Measurements from ENCODE around the gene RIMBP2. TPM values are rescaled to one million over a fixed set of nuclear protein-coding genes. Genes with fewer than 3 reads are reported as not detected.
"Not testable (repeated sequence)": the region's sequence is repeated elsewhere in the genome, so short reads cannot be mapped to it uniquely, and the experiment has no call there.

RIMBP2 gene
- total RNA-seq, 2 donors from 2014 or later: 0.14 TPM; not detected in 1

DNA sequence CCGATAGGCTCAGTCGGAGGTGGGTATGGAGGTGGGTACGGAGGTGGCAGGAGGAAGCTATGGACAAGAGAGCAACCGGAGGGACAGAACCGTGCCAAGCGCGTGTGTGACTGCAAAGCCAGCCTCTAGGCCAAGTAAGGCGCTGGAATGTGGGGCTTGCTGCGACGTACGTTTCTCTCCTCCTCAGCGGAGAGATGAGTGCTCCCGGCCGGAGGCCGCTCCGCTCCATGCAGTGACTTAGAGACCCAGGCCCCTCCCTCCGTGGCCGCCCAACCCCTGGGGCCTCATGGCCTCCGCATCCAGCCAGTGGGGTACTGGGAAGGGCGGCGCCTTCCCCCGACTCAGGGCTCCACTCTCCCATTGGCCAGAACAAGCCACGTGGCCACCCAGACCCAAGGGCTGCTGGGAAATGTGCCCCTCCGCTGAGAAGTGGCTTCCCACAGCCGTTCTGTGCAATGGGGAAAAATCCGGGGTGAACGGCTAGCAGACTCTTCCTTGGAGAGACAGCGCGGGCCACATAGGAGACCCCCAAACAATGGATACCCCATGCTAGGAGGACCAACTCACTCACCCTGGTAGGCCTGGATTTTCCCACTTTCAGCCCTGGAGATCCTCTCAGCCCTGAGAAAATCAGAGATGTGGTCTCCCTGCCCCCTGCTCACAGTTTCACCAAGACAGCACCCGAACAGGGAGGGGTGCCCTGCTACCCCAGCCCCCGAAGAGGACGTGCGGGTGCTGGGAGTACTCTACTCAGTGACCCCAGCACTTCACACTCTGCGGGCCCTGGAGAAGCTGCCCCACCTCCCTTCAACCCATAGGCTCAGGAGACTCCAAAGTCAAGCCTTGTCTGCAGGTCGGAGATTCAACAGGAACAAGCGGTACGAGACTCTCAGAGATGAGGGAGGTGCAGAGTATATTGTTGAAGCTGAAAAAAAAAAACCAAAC, 66.7 kb downstream of the RIMBP2 start:
- no peak for DNase-seq
- no peaks in the 10 kb centered on the region for H3K27me3 Mint-ChIP-seq (ENCODE audit: low read depth)
- H3K4me1 Mint-ChIP-seq (ENCODE audit: low read depth): no peaks in the 10 kb centered on the region
- ATAC-seq (replicated peaks in 1 of 2): no peak
- no peak overlapping the region for H3K27ac Mint-ChIP-seq
- H3K4me3 Mint-ChIP-seq: no peak overlapping the region
- no peaks in the 10 kb centered on the region for H3K36me3 Mint-ChIP-seq (ENCODE audit: insufficient read depth in 2 of 2)
- H3K9me3 Mint-ChIP-seq: peaks cover 0 to 4% of the 10 kb centered on the region in 2 donors

DNA sequence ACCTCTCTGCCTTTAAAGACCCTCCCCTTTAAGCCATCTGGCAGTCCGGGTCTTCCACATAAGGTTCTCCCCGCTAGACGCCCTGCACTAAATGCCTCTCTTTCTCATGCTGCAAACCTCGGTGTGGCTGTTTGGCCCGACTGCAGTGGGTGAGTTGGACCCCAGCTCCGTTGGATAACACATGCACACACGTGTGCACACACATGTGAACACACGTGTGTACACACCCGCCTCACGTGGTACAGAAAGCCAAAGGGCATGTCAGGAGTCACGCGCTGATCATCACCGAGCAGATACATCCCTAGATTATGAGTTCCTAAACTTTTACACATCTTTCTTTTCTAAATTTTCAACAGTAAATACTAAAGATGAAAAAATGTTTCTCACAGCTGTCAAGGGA, 68.3 kb downstream of the RIMBP2 start:
- DNase-seq (no peak), ATAC-seq (replicated peaks in 1 of 2) (no peak)
- Mint-ChIP-seq H3K36me3 (ENCODE audit: insufficient read depth in 2 of 2) (no peaks in the 10 kb centered on the region), H3K9me3 (no peaks in the 10 kb centered on the region), H3K4me1 (ENCODE audit: low read depth) (no peaks in the 10 kb centered on the region), H3K4me3 (no peak overlapping the region), H3K27me3 (ENCODE audit: low read depth) (no peaks in the 10 kb centered on the region), H3K27ac (no peak overlapping the region)

DNA sequence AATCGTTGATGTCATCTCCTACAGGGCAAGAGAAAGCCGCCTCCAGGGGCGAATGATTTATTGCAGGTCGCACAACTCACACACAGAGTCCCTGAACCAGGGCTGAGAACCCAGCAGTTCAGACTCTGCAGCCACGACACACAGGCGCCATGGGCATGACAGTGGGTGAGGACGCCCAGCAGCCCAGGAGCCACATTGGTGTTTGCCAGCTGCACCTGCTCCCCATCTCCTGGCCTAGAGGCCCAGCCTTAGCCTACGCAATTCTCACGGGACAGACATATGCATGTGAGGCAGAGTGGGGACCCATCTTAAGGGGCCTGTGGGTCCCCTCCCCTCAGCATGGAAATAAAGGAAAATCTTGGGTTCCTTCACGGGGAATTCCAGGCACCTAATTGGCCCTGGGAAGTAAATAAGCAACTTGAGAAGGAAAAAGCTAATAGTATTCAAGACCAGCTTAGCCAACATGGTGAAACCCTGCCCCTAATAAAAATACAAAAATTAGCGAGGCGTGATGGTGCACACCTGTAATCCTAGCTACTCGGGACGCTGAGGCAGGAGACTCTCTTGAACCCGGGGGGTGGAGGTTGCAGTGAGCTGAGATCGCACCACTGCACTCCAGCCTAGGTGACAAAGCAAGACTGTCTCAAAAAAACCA, 69.3 kb downstream of the RIMBP2 start:
- Mint-ChIP-seq H3K4me3 (no peak overlapping the region), H3K4me1 (ENCODE audit: low read depth) (no peaks in the 10 kb centered on the region), H3K27ac (no peak overlapping the region), H3K9me3 (no peaks in the 10 kb centered on the region), H3K27me3 (ENCODE audit: low read depth) (no peaks in the 10 kb centered on the region), H3K36me3 (ENCODE audit: insufficient read depth in 2 of 2) (no peaks in the 10 kb centered on the region)
- DNase-seq: no peak
- no peak for ATAC-seq (replicated peaks in 1 of 2)

DNA sequence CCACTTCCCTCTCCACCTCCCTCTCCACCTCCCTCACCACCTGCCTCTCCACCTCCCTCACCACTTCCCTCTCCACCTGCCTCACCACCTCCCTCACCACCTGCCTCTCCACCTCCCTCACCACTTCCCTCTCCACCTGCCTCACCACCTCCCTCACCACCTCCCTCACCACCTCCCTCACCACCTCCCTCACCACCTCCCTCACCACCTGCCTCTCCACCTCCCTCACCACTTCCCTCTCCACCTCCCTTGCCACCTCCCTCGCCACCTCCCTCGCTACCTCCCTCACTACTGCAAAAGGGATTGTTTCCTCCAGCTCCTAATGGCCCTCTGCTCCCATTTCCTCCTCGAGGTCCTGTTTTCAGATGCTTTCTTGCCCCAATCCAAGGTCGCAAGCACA, 69.9 kb downstream of the RIMBP2 start:
- not testable (repeated sequence) for H3K4me3 Mint-ChIP-seq; H3K27ac Mint-ChIP-seq; H3K4me1 Mint-ChIP-seq (ENCODE audit: low read depth); H3K36me3 Mint-ChIP-seq (ENCODE audit: insufficient read depth in 2 of 2); H3K9me3 Mint-ChIP-seq; DNase-seq; ATAC-seq (replicated peaks in 1 of 2); H3K27me3 Mint-ChIP-seq (ENCODE audit: low read depth)

DNA sequence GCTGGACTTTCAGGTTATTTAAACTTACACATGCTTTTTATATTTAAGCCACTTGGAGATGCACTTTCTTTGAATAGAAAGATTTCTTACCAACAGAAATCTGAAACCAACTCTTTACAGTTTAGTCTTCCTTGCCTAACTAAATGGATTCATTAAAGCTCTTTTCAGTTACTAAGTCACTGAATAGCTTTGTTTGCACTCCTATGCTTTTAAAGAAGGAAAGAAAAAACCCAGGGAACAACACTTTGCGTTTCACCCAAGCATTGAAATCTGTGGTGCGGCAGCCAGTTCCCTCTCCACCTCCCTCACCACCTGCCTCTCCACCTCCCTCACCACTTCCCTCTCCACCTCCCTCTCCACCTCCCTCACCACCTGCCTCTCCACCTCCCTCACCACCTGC, 70.3 kb downstream of the RIMBP2 start:
- Mint-ChIP-seq H3K4me3 (no peak overlapping the region), H3K27ac (no peak overlapping the region), H3K27me3 (ENCODE audit: low read depth) (no peaks in the 10 kb centered on the region), H3K9me3 (no peaks in the 10 kb centered on the region), H3K36me3 (ENCODE audit: insufficient read depth in 2 of 2) (no peaks in the 10 kb centered on the region), H3K4me1 (ENCODE audit: low read depth) (no peaks in the 10 kb centered on the region)
- no peak for DNase-seq
- ATAC-seq (replicated peaks in 1 of 2): no peak

DNA sequence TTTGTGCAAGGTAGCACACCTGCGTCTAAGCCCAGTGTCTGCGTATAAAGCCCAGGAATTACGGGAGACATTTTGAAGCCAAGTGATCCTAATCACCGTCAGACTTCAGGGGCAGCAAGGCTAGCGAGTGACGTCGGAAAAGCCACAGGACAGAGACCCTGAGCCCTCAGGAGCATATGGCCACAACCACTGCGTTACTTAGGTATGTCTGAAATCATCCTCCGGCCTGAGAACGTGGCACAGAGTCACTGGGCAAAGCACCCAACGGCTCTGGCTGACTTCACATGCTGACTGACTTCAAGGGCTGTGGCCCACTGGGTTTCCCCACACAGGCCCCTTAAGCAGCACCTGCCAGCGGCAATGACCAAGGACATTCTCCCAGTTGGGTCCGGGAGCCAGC, 71.5 kb downstream of the RIMBP2 start:
- Mint-ChIP-seq H3K36me3 (ENCODE audit: insufficient read depth in 2 of 2) (no peaks in the 10 kb centered on the region), H3K27me3 (ENCODE audit: low read depth) (no peaks in the 10 kb centered on the region)

DNA sequence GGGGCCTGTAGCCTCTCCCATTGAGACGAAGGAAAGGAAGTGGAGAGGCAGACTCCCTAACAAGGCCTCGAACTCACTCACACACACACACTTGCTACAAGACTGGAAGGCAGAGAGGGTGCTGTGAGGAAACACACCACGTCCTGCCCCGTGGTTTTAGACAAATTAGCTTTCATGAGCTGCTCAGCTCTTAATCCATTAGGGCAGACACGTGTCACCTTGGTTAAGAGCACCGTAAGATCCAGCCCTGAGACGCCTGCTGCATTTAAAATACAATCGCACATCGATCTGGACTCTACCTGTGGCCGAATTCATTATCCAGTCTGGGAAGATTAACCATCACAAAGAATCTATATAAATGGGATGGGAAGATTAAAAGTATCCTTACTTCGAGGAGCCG, 72.0 kb downstream of the RIMBP2 start:
- no peak for ATAC-seq (replicated peaks in 1 of 2)

More for the DNA sequence above, 71.5 kb downstream of the RIMBP2 start:
- Mint-ChIP-seq H3K27ac (no peak overlapping the region), H3K9me3 (no peaks in the 10 kb centered on the region), H3K4me1 (ENCODE audit: low read depth) (no peaks in the 10 kb centered on the region), H3K4me3 (no peak overlapping the region)
- DNase-seq (no peak), ATAC-seq (replicated peaks in 1 of 2) (no peak)

DNA sequence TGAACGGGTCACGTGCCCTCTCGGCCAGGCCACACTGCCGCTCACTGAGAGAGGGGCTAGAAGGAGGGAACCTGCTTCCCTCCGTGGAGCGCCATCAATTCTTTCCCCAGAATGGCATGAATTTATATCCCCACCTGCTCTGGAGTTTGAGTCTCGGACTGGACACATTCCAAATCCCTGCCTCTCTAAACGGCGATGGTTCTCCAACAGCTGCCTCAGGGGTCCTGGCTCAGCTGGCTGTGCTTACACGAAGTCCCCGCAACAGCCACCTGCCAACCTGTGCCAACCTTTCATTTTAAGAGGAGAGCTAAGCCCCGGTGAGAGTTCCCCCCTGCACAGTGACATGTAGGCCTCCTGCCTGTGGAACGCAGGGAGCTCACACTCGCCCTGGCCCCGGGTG, 73.2 kb downstream of the RIMBP2 start:
- H3K36me3 Mint-ChIP-seq (ENCODE audit: insufficient read depth in 2 of 2): no peaks in the 10 kb centered on the region
- no peak overlapping the region for H3K4me3 Mint-ChIP-seq
- ATAC-seq (replicated peaks in 1 of 2) (no peak), DNase-seq (no peak)
- no peaks in the 10 kb centered on the region for H3K4me1 Mint-ChIP-seq (ENCODE audit: low read depth)
- no peaks in the 10 kb centered on the region for H3K9me3 Mint-ChIP-seq
- H3K27ac Mint-ChIP-seq: no peak overlapping the region
- H3K27me3 Mint-ChIP-seq (ENCODE audit: low read depth): no peaks in the 10 kb centered on the region

More for the DNA sequence above, 72.0 kb downstream of the RIMBP2 start:
- no peak overlapping the region for H3K4me3 Mint-ChIP-seq
- H3K4me1 Mint-ChIP-seq (ENCODE audit: low read depth): no peaks in the 10 kb centered on the region
- DNase-seq: no peak
- no peaks in the 10 kb centered on the region for H3K9me3 Mint-ChIP-seq
- no peaks in the 10 kb centered on the region for H3K36me3 Mint-ChIP-seq (ENCODE audit: insufficient read depth in 2 of 2)
- H3K27ac Mint-ChIP-seq: no peak overlapping the region
- H3K27me3 Mint-ChIP-seq (ENCODE audit: low read depth): no peaks in the 10 kb centered on the region

DNA sequence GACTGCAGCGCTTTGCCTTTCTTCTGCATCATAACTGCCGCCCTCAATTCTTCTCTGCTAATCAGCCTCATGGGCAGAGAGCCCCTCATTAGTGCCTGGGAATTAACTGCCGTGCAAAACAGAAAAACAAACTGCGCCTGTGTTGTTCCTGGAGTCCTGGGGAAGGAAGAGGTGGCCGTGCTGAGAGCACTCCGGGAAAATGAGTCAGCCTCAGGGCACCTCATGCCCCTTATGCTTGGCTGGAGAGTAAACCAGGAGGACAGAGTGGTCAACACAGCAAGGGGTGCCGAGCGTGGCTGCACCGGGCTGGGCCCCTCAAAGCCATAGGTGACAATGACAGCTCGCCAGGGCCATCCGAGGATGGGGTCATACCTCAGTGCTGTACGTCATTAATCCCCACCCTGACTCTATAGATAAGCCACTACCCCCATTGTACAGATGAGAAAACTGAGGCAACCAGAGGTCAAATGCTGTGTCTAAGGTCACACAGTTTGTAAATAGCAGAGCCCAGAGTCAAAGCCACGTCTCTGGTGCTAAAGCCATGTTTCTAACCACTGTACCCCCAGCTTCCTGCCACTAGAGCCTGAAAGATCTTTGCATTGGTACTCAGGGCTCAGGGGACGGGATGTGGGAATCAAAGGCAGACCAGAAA, 74.4 kb downstream of the RIMBP2 start:
- no peak for ATAC-seq (replicated peaks in 1 of 2)
- Mint-ChIP-seq H3K4me1 (ENCODE audit: low read depth) (no peaks in the 10 kb centered on the region), H3K9me3 (no peaks in the 10 kb centered on the region), H3K4me3 (no peak overlapping the region), H3K27ac (no peak overlapping the region), H3K27me3 (ENCODE audit: low read depth) (no peaks in the 10 kb centered on the region), H3K36me3 (ENCODE audit: insufficient read depth in 2 of 2) (no peaks in the 10 kb centered on the region)
- DNase-seq: no peak

DNA sequence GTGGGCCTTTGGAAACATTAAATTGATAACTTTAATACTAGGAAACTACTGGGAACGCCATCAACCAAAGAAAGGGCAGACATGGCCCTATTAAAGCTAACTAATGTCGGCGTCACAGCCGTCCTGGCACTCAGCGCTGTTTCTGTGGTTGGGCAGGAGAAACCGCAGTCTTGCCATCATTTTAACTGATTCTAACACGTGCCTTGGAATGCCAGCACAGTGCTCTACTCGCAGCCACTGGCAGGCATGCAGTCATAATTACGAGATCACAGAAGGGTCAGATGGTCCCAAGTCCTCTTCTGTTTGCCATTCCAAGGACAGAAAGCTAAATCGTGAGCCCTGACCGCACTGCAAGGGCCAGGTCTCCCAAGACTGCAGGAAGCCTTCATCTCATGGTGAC, 75.2 kb downstream of the RIMBP2 start:
- Mint-ChIP-seq H3K27me3 (ENCODE audit: low read depth) (peaks cover 5% of the 10 kb centered on the region), H3K36me3 (ENCODE audit: insufficient read depth in 2 of 2) (no peaks in the 10 kb centered on the region), H3K4me1 (ENCODE audit: low read depth) (no peaks in the 10 kb centered on the region), H3K27ac (no peak overlapping the region), H3K4me3 (no peak overlapping the region), H3K9me3 (no peaks in the 10 kb centered on the region)
- no peak for ATAC-seq (replicated peaks in 1 of 2)
- DNase-seq: no peak

DNA sequence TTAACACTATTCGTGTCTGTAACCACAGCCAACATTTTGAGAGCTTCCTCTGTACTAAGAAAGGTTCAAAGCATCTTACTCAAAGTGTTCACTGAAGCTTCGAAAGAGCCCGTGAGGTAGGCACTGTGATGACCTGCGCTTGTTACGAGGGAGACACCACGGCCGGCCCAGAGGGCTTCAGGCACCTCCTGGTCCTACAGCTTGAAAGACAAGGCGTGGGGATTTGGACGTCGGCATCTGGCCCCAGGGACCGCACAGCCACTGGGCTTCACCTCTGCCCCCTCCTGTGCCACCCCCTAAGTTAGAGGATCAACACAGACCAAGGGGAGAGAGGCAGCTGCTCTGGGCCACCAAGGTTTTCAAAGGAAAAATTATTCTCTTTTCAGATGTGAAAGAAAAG, 75.6 kb downstream of the RIMBP2 start:
- Mint-ChIP-seq H3K4me3 (no peak overlapping the region), H3K4me1 (ENCODE audit: low read depth) (no peaks in the 10 kb centered on the region), H3K9me3 (no peaks in the 10 kb centered on the region), H3K27ac (no peak overlapping the region), H3K27me3 (ENCODE audit: low read depth) (peaks cover 9% of the 10 kb centered on the region), H3K36me3 (ENCODE audit: insufficient read depth in 2 of 2) (no peaks in the 10 kb centered on the region)
- ATAC-seq (replicated peaks in 1 of 2) (no peak), DNase-seq (no peak)

DNA sequence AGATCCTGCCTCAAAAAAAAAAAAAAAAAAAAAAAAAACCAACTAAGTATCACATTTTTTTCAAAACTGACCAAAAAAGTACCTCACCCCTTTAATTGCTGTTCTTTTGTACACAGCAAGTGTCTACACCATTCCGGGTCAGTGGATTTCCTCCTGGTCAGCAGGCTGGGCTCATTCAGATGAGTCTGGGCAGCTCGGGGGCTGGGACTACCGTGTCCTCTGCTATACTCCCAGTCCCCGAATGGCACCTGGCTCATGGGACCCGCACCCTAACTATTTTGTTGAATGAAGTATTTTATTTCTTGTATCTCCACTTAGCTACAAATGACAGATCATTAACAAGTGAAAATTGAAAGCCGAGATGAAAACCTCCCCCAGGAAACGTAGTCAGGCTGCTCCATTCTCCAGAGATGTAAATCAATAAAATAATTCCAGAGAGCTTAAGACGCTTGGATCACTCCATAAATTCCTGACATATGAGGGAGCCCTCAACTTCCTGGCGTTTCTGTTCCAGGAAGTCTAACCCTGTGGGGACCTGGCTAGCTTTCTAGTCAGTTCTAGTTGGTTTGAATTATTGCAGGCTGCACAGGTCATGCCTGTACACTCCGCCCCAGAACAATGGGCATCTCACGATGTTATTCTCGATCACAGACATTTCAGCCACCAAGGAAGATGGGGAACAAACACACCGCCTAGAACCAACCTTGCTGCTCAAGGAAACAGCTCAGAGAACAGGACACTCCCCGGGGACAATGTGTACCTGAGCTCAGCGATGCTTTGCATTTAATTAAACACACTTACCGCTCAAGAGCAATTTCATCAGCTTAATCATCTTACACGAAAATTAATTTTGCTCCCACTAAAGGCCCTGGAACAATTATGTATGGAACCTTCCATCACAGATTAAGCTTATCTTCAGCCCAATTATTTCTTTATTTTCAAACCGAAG, 76.3 kb downstream of the RIMBP2 start:
- Mint-ChIP-seq H3K27ac (no peak overlapping the region), H3K9me3 (no peaks in the 10 kb centered on the region), H3K36me3 (ENCODE audit: insufficient read depth in 2 of 2) (no peaks in the 10 kb centered on the region), H3K4me3 (no peak overlapping the region), H3K27me3 (ENCODE audit: low read depth) (peaks cover 14% of the 10 kb centered on the region), H3K4me1 (ENCODE audit: low read depth) (no peaks in the 10 kb centered on the region)
- DNase-seq (no peak), ATAC-seq (replicated peaks in 1 of 2) (no peak)

Data from activated T-cell treated with anti-CD3 and anti-CD28 coated beads, Interleukin-2, amount 50 U/mL, for 72 hours (primary cell).